AG08396 (cell line): Measurements from ENCODE around the gene AGK.
"Not testable (repeated sequence)": the region's sequence is repeated elsewhere in the genome, so short reads cannot be mapped to it uniquely, and the experiment has no call there.

Experiments used
- DNase-seq: peaks from one replicate; pipeline ENCODE4 v3.0.0; 2012; ENCODE audit warnings: low spot score, mixed read lengths

AGK gene

DNA sequence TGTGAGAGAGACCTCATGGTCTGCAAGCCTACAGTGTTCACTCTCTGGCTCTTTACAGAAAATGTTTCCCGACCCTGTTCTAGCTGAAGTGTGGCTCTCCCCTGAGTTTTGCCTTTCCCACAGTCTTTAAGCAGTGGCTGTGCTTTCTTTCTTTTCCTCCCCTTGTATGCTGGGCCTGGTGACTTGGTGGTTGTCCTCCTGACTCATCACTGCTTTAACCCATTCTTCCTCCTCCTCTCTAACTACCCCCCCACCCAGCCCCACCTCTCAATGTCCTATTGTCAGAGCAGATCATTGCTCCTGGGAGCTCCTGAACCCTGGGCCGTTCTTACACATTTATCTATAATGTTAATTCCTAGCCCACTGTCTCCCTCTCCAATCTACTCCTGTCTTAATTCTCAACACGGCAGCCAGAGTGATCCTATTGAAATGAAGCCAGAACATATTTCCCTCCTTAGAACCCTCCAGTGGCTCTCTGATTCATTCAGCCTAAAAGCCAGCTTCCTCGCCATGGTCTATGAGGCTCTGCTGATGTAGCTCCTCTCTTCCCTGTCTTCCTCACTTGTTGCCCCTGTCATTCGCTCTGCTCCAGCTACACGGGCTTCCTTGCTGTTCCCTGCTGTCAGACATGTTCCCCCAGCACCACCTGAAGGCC is 95.7 kb downstream of the AGK start:
- no peak for DNase-seq

DNA sequence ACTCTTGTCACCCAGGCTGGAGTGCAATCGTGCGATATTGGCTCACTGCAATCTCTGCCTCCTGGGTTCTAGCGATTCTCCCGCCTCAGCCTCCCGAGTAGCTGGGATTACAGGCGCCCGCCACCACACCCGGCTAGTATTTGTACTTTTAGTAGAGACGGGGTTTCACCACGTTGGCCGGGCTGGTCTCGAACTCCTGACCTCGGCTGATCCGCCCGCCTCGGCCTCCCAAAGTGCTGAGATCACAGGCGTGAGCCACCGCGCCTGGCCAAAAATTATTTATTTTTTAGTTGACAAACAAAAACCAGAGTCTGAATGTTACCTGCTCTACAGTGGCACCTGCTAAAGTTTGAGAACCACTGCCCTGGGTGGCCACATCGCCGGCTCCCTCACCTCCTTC is 96.5 kb downstream of the AGK start:
- not testable (repeated sequence) for DNase-seq

DNA sequence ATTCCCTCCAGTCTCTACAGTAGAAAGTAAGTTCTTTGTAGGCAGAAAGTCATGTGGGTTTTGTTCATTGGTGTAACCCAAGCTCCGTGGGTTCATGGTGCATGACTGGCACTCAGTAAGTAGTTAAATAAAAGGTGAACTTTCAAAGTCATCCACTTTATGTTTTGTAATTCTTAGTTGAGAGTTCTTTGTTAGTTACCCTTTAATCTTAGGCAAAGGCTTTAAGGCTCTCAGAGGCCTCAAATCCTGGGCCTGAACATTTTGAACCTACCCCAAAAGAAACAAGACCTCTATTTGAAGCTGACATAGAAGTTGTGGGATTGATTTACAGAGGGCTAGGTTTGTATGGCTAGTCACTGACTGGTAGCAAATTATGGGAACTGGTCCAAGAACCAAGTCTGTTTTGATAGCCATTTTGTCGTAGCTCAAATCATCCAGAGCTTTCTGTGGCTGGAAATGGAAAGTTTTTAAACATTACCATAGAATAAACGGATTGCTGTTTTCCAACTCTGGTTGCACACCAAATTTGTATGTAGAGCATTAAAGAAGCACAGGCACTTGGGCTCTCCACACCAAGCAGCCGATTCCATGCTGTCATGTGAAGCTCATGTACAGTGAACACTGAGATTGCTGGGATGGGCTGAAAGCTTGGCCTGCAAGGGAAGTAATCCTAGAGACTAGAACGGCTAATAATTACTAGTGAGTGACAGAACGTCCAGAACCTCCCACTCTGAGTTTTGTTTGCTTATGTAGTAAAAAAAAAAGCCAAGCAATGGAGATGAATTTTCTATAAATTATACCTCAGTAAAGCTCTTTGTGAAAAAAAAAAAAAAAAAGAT is 97.3 kb downstream of the AGK start:
- DNase-seq, result no peak

DNA sequence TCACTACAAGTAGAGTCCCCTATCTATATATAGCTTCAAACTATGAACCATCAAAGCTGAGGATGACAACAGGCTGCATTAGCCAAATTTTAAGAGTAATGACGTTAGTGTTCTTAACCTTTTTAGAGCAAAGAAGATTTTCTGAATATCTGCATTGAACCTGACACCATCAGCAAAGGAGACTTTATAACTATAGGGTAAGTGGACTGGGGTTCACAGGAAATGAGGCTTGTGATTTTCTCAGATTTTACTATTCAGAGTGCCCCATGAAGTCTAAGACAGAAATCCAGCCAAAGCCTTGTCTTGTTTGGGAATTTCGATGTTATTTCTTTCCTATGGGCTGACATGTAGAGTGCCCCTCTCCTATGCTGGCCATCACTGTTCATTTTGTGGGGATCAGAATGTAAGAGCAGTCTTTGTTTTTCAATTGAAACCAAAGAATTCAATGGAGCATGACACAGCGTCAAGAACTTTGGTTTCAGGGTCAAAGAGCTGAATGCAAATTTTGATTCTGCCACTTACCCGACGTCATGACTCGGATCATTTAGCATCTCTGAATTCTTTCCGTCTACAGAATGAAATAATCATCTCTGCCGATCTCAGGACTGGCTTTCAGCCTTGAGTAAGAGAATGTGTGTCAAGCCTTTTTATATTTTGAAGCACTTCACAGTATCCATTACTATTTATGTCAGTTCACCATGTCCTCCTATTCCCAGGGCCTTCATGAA is 98.1 kb downstream of the AGK start:
- DNase-seq, result no peak

DNA sequence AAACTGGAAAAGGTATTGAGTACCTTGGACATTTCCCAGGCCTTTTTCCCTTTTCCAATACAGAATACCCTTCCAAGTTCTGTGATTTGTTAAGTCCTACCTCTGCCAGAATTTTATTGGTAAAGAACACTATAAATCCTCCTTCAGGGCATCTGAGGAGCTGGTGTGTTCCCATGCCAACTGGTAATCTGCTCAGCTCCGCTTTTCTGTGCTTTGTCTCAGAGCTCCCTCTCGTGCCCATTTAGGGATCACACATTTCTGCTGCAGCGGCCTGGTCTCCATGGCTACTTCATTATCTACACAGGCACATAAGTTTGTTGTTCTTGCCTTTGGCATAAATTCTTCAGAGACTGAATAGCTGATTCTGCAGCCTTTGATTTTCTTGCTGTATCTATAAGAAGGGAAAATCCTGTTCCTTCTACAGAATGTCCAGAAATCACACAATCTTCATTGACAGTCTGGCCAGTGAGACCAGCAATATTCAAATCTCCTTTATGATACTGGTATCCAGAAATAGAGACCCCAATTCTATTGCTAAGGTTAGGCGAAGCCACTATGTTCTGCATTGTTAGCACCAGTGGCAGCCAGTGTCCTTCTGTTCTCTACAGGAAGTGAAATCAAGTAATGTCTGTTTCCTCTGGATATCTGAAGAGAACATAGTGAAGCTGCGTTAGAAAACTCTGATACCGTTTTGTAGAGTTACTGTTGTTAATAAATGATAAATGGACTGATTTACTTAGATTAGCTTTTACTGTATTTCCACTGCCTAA is 98.8 kb downstream of the AGK start:
- DNase-seq, result peak; percentile 83

DNA sequence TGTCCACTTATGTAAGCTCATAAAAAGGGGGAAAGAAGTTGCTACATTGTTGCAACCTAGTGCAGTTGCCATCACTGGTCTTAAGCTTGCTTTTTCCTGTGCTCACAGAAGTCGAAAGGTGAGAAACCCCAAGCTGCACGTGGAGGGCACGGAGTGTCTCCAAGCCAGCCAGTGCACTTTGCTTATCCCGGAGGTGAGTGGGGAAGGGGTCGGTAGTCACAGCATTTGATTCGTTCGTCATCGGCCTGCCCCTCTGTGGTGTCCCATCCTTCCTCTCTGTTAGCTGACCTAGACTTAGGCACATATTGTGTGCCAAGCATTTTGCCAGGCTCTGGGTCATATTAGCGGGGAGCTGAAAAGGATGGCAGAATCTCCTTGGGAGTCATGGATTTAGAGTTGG is 100.2 kb downstream of the AGK start:
- no peak for DNase-seq

DNA sequence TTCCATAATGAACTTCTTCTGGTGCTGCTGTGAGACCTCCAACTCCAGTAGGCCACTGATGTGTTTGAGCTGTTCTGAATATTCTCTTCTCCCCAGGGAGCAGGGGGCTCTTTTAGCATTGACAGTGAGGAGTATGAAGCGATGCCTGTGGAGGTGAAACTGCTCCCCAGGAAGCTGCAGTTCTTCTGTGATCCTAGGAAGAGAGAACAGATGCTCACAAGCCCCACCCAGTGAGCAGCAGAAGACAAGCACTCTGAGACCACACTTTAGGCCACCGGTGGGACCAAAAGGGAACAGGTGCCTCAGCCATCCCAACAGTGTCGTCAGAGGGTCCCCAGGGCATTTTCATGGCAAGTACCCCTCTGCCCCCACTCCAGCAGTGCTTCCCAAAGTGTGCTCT is 101.5 kb downstream of the AGK start:
- no peak for DNase-seq

DNA sequence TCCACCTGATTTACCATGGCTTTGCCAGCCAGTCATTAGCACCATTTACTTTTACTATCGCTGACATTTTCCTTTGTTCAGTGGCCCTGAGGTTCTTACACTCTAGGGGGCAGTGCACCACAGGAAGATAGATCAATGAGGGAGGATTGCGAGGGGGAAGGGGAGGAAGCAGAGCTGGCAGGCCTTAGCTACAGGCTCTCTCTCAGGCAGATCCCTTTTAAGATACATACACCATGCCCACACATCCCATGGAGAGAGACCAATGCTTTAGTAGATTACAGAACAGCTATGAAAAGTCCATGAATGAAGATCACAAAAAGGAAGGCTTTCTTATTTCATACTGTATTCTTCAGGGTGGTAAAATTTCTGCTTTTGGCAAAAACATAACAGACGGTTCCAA is 103.3 kb downstream of the AGK start:
- peak; percentile 71 for DNase-seq

DNA sequence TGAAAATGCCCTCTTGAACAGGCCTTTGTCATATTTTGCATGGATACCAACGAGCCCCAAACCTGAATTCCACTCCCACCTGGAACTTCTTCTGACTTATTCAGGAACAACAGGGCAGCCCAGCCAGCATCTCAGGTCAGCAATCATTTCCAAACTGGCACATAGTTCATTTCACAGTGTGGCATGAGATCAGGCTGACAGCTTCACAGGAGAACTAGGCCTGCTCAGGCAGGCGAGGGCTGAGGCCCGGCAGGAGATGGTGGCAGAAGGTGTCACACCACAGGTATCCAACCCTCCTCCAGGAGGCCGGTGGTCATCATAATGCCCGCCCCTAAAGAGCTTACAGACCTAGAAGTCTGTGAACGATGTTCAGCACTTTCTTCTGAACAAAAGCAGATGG is 108.3 kb downstream of the AGK start:
- no peak for DNase-seq

DNA sequence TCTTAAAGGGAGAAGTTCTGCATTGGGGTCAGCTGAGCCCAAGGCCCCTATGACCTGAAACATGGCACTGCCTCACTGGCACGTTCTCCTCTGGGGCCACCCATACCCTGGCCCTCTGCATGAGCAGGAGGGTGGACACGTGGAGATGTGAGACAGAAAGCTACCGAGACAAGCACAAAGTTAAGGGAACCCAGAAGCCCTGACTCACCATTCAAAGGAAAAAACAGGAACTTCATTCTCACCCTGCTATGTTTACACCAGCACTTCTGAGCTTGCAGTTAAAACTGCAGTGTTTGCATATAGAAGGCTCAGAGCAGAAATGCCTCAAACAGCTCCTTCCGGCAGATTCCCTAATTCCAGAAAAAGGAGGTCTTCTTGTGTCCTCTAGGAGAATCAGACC is 109.0 kb downstream of the AGK start:
- no peak for DNase-seq

DNA sequence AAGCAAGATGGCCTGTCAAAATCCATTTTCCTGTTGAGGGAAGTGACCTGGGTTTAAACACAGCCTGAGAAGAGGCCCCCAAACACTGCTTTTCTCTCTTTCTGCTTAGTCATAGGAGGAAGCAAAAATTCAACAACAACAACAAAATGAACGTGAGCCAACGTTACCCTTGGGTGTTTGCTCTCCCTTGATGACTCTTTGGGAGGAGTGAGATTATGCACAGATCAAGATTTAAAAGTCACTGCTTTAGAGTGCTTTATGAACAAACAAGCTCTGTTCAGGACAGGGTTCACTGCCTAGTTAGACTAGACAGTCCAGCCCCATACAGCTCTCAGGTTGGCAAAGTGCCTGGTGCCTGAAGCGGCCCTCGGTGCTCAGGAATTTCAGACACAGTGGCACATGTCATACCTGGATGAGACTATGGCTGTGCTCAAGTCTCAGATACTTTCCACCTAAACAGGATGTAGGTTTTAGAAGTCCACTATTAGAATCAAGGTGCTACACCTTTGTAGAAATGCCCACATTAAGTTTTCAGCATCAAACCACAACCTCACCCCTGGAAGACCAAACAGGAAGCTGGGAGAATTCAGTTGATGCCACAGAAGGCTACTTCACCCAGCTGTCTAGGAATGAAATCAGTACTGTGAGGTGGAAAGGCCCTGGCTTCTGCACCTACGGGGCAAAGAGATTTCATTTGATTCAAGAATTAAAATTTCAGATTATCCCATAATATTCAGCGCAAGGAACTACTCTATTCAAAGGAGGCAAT is 112.1 kb downstream of the AGK start:
- DNase-seq, result no peak

DNA sequence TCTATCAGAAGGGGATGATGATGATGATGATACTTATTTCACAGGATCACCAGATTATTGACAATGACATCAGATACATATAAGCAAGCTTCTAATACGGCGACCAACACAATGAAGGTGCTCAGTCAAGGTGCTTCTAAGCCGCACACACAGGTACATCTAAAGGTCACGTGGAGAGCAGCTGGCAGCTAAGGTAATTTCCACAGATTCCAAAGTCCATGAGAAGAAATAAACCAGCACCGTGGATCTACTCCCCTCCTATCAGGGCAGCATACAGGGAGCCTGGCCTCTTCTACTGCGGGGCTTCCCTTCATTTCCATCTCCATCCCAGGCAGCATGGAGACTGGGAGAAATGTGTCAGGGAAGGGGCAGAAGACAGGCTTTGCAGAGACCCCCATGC is 113.2 kb downstream of the AGK start:
- DNase-seq, result no peak

DNA sequence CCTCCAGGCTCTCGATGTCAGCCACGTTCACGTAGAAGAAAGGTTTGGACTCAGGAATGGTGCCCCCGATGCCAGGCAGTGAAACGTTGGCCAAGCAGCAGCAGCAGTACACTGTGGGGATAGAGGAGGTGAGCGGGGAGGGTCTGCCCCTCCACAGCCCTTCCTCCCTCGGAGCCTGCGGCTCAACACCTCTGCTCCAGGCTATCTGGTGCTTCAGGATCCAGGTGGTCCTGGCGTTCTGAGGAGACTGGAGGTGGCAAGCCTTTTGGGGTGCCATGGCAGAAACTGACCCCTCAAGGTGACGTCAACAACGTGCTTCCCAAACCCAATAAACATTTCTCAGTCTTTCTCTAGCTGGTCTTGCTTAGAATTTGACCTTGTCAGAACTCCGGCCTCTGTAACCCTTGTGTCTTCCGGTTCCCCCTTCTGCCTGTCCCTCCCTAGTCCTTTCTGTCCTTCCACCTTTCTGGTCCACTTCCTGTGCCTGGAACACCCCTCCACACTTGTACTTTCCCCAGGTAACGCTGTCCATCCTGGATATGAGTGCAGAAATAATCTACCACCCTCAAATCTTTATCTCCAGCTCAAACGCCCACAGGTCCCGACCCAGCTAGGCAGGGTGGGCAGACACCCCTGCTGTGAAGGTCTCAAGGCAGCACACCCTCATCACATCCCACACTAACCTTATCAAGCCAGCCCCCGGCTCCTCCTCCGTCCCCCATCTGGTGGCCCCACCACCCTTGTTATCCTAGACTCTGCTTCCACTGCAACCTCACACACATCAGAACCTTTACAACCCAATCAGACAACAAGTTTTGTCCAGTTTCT is 114.2 kb downstream of the AGK start:
- DNase-seq, result no peak

DNA sequence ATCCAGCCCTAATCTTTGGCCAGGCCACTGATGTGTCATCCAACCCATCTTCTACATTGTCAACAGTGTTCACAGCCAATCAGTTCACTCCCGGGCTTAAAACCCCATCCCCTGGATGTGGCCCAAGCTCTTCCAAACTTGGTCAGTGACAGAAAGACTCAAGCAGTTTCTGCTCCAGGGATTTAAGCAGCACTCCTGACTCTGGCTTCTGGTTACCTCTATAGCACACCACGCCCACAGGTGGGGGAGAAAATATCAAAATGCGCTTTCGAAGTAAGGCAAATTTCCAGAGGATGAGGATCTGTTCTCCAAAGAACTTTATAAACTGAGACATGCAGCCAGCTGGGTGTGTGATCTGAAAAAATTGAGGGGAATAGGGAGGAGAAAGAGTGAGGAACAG is 114.9 kb downstream of the AGK start:
- DNase-seq, result no peak

DNA sequence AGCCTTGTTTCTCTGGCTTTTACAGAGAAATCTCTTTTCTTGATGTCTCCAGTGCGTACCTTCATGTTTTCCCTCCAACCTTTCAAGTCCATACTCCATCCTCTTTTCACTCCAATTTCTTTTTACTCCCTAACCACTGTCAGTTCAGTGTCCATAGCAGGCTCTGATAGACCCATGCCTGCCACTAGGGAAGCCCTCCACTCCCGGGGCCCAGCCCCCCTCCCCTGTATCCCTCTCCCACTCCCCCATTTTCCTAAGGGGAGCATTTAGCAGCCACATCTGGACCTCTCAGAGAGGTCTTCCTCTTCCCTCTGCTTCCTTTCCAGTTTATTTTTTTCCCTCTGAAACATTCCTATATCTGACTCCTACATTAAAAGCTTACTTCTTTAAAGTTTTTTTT is 117.6 kb downstream of the AGK start:
- DNase-seq, result no peak

DNA sequence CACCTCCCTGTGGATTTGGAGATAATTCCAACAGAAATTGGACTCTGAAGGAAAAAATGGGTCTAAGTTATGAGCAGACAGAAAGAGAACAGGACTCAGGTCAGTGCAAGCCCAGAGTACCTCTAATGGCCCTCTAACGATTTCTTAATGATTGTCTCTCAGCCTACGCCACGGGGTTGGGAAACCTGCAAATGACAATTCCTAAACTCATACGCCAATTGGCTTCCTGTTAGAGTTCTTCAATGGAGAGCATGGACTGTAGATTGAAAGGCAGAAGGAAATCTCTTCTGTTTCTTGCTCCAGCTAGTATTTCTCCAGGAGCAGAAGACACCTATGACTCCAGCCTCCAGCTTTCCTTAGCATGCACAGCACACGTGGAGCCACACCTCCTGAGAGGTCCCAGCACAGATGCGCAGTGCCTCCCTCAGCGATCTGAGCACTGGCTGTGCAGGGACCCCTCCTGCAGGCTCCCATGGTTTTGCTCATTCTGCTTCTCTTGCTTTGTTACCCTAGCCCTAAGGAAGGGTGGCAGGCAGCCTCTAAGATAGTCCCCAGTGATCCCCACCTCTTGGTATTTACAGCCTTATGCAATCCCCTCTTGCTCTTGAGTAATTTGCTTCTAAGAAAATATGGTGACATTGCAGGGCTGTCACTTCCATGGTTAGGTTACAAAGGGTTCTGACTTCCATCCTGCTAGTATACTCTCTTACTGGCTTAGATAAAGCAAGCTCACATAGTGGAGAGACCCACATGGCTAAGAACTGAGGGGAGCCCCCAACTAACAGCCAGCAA is 120.7 kb downstream of the AGK start:
- no peak for DNase-seq

DNA sequence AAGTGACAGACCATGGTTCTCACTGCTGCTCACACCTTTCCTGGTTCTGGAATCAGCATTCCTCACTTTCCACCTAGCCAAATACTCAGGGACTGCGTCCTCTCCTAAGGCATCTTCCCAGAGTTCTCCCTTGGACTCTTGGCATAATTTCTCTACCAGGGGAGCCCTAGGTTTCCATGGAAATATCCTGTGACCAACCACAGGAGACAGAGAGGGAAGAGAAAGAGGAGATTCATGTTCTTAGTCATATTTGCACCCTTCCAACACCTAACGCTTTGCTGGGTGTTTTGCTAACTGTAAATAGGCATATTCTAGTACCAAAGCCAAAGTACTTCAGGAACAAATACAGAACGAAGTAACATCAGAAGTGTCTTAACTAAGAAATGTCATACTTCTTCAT is 122.1 kb downstream of the AGK start:
- no peak for DNase-seq

DNA sequence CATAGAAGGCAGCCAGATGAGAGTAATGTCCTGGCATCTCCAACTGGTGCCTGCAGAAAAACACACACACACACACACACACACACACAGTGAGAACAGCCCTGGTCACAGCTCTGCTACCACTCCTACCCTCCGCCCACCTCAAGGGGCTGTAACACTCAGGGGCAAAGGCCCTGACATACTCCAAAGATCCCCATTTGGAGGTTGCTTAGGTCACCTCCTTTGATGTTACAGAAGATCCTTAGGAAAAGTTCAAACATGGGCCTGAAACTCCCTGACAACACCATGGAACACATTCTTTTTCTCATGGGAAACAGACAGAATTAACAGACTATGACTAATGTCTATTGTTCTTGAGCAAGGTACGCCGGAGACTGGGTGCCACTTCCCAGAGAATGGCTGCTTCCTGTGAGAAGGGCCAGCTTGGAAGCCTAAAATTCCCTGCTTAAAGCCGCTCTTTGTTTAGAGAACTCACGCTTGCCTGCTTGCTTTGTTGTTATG is 123.0 kb downstream of the AGK start:
- no peak for DNase-seq

DNA sequence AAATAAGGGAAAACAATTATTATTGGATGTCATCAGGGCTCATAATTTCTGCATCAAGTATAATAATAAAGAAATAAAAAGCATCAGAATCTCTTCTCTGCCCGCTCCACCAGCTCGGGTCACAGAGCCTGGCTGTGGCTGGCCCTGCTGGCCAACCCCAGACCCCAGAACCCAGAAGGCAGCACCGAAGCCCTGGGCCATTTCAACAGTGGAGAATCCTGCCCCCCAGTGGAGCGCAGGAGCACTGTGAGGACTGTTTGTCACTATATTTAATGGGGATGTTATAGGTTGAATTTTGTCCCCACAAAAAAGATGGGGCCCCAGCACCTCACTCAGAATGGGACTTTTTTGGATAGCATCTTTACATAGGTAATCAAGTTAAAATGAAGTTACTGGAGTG is 123.5 kb downstream of the AGK start:
- no peak for DNase-seq
